Mucosa of rectum (tissue), 2 donors: ENCODE results near the gene NKTR.

ENCODE experiments used
- H3K27ac ChIP-seq, 2 donors: one replicate each; pipeline ENCODE4 v1.7.0; 2013; ENCODE audit warnings: inconsistent platforms in 2 of 2, low read depth in 2 of 2, low read length in 2 of 2
- H3K27me3 ChIP-seq, 2 donors: one replicate each; pipeline ENCODE4 v1.7.0; 2013; ENCODE audit warnings: low read length in 2 of 2; ENCODE audit not compliant: control insufficient read depth in 2 of 2, insufficient read depth in 2 of 2
- H3K36me3 ChIP-seq, 2 donors: one replicate each; pipeline ENCODE4 v1.7.0; 2013; ENCODE audit warnings: low read length in 2 of 2; ENCODE audit not compliant: control insufficient read depth in 2 of 2, insufficient read depth in 2 of 2
- H3K4me1 ChIP-seq, 2 donors: one replicate each; pipeline ENCODE4 v1.7.0; 2013; ENCODE audit warnings: low read length in 2 of 2, mild to moderate bottlenecking in 1 of 2; ENCODE audit not compliant: control insufficient read depth in 2 of 2, insufficient read depth in 2 of 2
- H3K4me3 ChIP-seq, 2 donors: one replicate each; pipeline ENCODE4 v1.7.0; 2013; ENCODE audit warnings: low read length in 2 of 2
- H3K9ac ChIP-seq, 2 donors: one replicate each; pipeline ENCODE4 v1.7.0; 2013; ENCODE audit warnings: low read length in 2 of 2, low read depth in 1 of 2, mild to moderate bottlenecking in 1 of 2
- H3K9me3 ChIP-seq, 2 donors: one replicate each; pipeline ENCODE4 v1.7.0; 2013; ENCODE audit warnings: low read length in 2 of 2; ENCODE audit not compliant: control insufficient read depth in 2 of 2
- donor health status: healthy.
- donor health status: Normal muscosa, but diverticular disease.

NKTR gene

GRCh38 chr3:42660131-42660715, 59.7 kb downstream of the NKTR start:
- Histone ChIP-seq H3K36me3 (no peaks in the 10 kb centered on the region), H3K4me1 (peaks cover 0 to 6% of the 10 kb centered on the region in 2 donors), H3K4me3 (no peak overlapping the region), H3K27ac (no peak overlapping the region), H3K9ac (no peak overlapping the region), H3K27me3 (no peaks in the 10 kb centered on the region), H3K9me3 (no peaks in the 10 kb centered on the region)

- H3K4me1 ChIP-seq, result no peaks in the 10 kb centered on the region
These were observed 60.4 kb downstream of the NKTR start for GRCh38 chr3:42660898-42661297.

GRCh38 chr3:42661593-42662022, 61.1 kb downstream of the NKTR start:
- Histone ChIP-seq H3K36me3 (no peaks in the 10 kb centered on the region), H3K27ac (no peak overlapping the region), H3K9ac (no peak overlapping the region), H3K27me3 (no peaks in the 10 kb centered on the region), H3K4me1 (peaks cover 0 to 3% of the 10 kb centered on the region in 2 donors), H3K9me3 (no peaks in the 10 kb centered on the region), H3K4me3 (no peak overlapping the region)

More at GRCh38 chr3:42660898-42661297, 60.4 kb downstream of the NKTR start:
- no peaks in the 10 kb centered on the region for H3K27me3 ChIP-seq
- H3K9ac ChIP-seq, result no peak overlapping the region
- H3K27ac ChIP-seq, result no peak overlapping the region
- no peaks in the 10 kb centered on the region for H3K36me3 ChIP-seq
- no peaks in the 10 kb centered on the region for H3K9me3 ChIP-seq
- H3K4me3 ChIP-seq, result no peak overlapping the region

- no peak overlapping the region for H3K27ac ChIP-seq
- peaks cover 0 to 3% of the 10 kb centered on the region in 2 donors for H3K4me1 ChIP-seq
- no peaks in the 10 kb centered on the region for H3K27me3 ChIP-seq
- H3K9me3 ChIP-seq, result no peaks in the 10 kb centered on the region
- no peak overlapping the region for H3K4me3 ChIP-seq
- H3K36me3 ChIP-seq, result no peaks in the 10 kb centered on the region
- no peak overlapping the region for H3K9ac ChIP-seq
These were observed 61.7 kb downstream of the NKTR start for GRCh38 chr3:42662037-42662812.

- H3K9ac ChIP-seq, result no peak overlapping the region
- no peaks in the 10 kb centered on the region for H3K27me3 ChIP-seq
- H3K4me3 ChIP-seq, result no peak overlapping the region
- H3K4me1 ChIP-seq, result peaks cover 0 to 3% of the 10 kb centered on the region in 2 donors
- H3K27ac ChIP-seq, result no peak overlapping the region
- no peaks in the 10 kb centered on the region for H3K36me3 ChIP-seq
- no peaks in the 10 kb centered on the region for H3K9me3 ChIP-seq
These were observed 62.5 kb downstream of the NKTR start for GRCh38 chr3:42662813-42663535.

- Histone ChIP-seq H3K9me3 (no peaks in the 10 kb centered on the region), H3K9ac (no peak overlapping the region), H3K36me3 (no peaks in the 10 kb centered on the region), H3K27ac (no peak overlapping the region), H3K4me3 (no peak overlapping the region), H3K27me3 (no peaks in the 10 kb centered on the region), H3K4me1 (peaks cover 0 to 3% of the 10 kb centered on the region in 2 donors)
These were observed 63.3 kb downstream of the NKTR start for GRCh38 chr3:42663581-42664437.

- Histone ChIP-seq H3K27ac (no peak overlapping the region), H3K4me3 (no peak overlapping the region), H3K4me1 (peaks cover 0 to 3% of the 10 kb centered on the region in 2 donors), H3K36me3 (no peaks in the 10 kb centered on the region), H3K9me3 (no peaks in the 10 kb centered on the region), H3K9ac (no peak overlapping the region), H3K27me3 (no peaks in the 10 kb centered on the region)
These were observed 63.9 kb downstream of the NKTR start for GRCh38 chr3:42664438-42664803.

GRCh38 chr3:42665050-42665878, 64.8 kb downstream of the NKTR start:
- no peak overlapping the region for H3K27ac ChIP-seq
- no peak overlapping the region for H3K4me3 ChIP-seq
- H3K4me1 ChIP-seq, result peaks cover 0 to 3% of the 10 kb centered on the region in 2 donors
- H3K36me3 ChIP-seq, result no peaks in the 10 kb centered on the region
- H3K9ac ChIP-seq, result no peak overlapping the region
- H3K27me3 ChIP-seq, result no peaks in the 10 kb centered on the region
- no peaks in the 10 kb centered on the region for H3K9me3 ChIP-seq

- no peaks in the 10 kb centered on the region for H3K9me3 ChIP-seq
- H3K36me3 ChIP-seq, result no peaks in the 10 kb centered on the region
- H3K27me3 ChIP-seq, result no peaks in the 10 kb centered on the region
- H3K9ac ChIP-seq, result no peak overlapping the region
- H3K4me1 ChIP-seq, result peaks cover 0 to 3% of the 10 kb centered on the region in 2 donors
- H3K27ac ChIP-seq, result no peak overlapping the region
- H3K4me3 ChIP-seq, result no peak overlapping the region
These were observed 65.5 kb downstream of the NKTR start for GRCh38 chr3:42666022-42666421.
